Fibroblast of skin of left biceps (primary cell): ENCODE data around the gene HSD17B4.
"Not testable (repeated sequence)": the region's sequence is repeated elsewhere in the genome, so short reads cannot be mapped to it uniquely, and the experiment has no call there.

ENCODE experiments used
- DNase-seq, 2 experiments: peaks; one replicate each; pipeline ENCODE4 v3.0.0-alpha.2; 2013; ENCODE audit warnings: low read depth in 2 of 2

The HSD17B4 gene, protein sequence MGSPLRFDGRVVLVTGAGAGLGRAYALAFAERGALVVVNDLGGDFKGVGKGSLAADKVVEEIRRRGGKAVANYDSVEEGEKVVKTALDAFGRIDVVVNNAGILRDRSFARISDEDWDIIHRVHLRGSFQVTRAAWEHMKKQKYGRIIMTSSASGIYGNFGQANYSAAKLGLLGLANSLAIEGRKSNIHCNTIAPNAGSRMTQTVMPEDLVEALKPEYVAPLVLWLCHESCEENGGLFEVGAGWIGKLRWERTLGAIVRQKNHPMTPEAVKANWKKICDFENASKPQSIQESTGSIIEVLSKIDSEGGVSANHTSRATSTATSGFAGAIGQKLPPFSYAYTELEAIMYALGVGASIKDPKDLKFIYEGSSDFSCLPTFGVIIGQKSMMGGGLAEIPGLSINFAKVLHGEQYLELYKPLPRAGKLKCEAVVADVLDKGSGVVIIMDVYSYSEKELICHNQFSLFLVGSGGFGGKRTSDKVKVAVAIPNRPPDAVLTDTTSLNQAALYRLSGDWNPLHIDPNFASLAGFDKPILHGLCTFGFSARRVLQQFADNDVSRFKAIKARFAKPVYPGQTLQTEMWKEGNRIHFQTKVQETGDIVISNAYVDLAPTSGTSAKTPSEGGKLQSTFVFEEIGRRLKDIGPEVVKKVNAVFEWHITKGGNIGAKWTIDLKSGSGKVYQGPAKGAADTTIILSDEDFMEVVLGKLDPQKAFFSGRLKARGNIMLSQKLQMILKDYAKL

DNA sequence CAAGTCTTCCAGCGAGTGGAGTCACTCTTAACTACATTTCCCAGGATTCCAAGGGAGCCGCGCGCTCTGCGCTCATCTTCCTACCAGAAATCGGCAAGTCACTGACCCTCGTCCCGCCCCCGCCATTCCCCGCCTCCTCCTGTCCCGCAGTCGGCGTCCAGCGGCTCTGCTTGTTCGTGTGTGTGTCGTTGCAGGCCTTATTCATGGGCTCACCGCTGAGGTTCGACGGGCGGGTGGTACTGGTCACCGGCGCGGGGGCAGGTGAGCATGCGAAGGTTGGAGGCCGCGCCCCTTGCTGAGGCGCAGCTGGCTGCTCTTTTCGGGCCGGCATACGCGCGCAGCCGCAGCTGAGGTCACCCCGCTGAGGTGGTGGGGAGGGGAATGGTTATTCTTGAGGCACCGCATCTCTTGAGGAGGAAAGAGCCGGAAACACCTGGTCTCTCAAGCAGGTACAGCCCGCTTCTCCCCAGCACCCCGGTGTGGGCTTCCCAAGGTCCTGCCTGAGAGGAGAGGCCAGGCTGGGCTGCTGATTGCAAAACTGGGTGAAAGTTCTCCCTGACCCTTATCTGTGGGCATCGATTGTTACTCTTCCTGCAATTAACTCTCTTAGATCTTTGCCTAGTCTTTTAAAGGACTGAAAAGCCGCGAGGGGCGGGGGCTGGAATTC, at the start of gene HSD17B4:
Gene HSD17B4 (plus strand): TSS at position 125 of the 667 bp plus-strand sequence. CDS start 79 bp downstream, at position 204.
- DNase-seq: peak; percentile 48 to 53

DNA sequence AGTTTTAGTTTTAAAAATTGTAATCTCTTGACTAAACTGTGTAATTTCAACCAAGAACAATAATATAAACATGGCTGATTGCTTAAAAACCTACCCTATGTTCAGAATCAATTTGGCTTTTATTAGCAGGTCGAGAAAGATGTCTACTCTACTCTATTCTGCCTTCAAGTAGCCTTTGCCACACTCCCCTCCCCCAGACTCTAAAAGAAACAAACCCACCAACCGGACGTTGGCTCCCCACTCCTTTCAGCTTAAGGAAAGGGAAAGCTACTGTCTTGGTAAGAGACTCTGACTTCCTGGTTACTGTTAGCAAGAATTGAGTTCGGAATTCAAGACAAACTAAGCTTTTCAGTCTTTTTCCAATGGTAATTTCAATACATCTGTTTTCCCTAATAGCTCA, 49.7 kb upstream of the HSD17B4 start:
- DNase-seq: no peak

DNA sequence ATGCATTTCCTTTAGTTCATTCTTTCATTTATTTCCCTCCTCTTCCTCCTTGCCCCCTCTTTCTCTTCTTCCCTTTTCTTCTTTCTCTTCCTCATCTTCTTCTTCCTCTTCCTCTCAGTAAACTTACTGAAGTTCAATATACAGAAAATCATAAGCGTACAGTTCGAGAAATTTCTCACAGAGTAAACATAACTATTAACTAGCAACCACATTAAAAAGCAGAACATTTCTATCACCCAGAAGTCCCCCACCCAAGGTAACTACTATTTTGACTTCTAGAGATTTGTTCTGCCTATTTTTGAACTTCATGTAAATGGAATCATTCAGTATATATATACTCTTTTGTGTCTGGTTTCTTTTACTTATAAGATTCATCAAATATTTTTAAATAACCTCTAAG, 48.3 kb upstream of the HSD17B4 start:
- no peak for DNase-seq

DNA sequence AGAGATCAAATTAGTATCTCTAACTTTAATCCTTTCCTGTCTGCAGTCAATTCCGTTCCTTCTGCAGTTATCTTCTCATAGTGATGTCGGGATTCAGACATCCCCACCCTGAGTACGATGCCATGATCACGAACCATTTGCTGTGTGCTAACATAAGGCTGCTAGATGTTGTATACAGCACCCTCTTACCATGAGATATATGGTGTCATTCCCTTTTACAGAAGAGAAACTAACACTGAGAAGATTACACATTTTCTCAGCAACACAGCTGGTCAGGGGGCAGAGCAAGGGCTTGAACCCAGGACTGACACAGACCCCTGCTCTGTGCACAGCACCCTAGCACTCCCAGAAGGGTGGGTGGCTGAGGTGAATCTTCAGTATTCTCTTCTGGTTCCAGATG, 46.9 kb upstream of the HSD17B4 start:
- DNase-seq: no peak

DNA sequence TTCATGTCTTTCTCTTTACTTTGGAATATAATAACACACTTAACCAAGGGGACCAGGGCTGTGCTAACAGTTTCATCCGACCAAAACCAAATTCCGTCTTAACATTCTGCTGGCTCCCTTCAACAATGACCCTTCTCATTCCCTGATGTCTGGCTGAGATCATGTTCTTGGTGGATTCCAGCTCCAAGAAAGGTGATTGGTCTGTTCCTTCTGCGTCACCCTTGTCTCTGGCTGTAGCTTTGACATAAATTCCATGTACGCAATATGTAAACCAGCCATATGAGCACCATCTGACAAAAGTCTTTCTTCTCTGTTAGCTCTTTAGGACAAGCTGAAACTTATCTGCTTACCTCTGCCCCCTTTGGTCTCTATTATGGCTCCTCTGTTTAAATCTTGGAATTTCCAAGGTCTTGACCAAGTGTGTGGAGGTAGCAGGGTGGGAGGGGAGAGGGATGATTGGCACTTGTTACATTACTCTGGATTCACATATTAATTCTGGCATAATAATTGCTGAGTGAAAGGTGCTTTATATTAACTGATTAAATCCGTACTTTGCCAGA, 45.7 kb upstream of the HSD17B4 start:
- no peak for DNase-seq

DNA sequence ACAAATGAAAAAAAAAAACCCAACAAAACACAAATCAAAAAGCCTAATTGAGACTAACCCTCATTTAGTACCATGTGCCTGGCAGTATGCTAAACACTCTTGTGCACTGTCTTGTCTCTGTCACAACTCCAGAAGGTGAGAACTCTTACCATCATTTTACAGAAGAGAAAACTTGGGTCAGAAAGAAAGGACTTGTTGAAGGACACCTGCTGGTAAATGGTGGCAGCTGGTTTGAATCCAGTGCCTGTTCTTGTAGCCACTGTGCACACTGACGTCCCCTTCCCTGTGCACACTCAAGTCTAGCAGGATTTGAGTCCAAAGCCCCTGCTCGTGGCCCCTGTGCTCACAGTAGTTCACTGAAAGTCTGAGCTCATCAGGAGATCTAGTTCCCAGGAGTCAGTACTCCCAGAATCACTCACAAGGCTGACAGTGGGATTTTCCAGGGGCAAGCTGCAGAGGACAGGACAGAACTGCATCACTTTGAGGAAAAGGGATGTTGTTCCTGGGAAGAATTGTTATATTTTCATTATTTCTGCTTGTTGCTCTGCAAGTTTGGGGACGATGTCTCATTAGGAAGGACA, 43.0 kb upstream of the HSD17B4 start:
- DNase-seq: no peak

DNA sequence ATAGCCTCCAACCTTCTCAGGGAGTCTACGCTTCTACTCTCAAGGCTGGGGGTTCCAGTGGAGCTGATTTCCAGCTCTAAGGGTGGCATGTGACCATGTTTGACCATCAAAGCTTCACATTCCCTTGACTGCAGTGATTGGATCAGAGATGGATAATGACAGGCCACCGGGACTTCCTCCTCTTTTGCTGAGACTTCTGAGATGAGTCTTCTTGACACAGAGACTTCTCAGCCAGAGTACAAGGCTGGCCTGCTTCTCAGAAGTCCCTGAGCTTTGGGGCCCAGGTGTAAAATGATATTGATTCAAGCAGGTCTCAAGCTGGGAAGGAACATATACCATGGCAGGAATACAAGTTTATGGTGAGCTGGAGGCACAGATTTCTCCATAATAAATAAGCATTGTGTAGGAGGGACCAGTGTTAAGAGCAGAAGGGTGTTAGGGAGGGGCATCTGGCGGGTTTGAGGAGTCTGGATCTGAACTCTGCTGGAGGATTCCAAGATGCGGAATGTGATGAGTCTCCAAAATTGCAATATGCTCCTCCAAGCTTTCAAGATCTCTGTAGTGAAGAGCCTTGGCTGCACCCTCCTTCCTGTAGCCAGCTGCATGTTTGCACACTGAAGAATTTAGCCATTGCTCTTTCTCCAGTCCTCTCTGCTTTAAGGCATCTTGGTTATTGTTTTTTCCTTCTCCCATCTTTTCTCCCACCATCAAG, 41.7 kb upstream of the HSD17B4 start:
- no peak for DNase-seq

DNA sequence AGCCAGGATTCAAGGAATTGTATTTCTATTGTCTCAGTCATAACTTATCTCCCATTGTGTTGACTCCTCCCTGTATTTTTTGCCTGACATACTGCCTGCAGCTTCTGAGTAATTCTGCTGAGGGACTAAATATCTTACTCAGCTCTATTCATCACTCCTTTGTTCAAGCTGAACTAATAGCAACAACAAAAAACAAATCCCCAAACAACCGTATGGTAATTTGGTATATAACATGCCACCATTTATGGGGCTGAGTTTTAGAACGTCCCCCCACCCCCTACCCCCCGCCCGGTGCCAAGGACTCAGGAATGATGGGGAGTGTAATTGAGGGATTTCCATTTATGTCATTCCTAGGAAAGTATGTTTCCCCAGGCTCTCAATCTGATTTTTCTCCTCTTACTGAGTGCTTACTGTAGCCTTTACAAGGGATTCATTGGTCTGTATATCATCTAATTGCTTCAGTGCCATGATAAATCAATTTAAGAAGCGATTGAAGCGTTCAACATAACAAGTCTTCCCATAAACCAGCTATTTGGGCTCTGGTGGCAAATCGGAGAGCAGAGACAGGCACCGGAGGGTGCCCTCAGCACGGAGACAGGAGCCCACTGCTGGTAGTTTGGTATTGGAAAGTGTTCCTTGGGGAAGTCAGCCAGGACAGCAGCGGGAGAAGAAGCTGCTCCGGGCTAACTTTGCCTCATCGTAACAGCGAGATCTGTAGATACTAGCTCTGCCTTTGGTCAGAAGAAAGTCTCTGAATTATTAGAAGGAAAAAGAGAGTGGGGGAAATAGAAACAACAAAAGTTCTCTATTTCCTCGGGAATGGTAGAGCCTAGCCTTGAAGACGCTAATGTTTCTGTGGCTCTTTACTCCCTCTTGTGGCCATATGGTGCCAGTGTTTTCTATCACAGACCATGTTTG, 40.7 kb upstream of the HSD17B4 start:
- no peak for DNase-seq

DNA sequence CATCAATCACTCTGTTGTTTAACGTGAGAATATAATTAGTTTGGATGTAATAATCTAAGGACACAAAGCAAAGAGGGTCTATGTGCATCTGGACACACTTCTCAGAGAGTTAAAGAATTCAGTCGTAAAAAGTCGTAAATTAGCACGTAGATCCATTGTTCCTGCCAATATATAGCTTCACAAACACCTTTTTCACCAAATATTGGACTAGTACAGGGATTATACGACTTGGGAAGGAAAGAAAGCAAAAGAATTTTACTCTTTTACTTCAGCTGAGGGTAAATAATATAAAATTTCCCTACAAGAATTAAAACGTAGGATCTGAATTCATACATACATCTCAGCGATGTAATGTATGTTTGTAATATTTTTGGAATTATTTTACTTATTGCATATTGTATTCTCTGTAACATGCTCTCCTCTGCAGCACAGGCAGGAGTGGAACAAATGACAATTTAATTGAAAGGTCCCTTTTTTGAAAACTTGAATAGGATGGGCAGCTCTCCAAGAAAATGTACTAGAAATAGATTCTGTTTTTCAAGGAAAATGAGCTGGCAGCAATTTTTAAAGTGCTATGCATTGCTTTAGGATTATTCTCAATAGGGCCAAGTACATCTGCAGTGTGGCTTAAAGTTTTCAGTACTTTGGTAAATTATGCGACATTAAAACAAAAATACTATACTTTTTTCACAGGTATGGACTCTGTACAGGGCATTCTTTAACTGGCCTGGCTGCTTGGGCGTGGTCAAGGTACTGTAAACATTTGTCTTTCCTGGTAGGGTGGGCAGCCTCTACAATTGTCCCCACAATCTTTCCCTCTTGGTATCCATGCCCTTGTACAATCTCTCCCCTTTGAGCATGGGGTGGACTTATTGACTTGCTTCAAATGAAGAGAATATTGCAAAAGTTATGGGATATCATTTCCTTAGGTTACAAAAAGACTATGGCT, 39.7 kb upstream of the HSD17B4 start:
- no peak for DNase-seq

DNA sequence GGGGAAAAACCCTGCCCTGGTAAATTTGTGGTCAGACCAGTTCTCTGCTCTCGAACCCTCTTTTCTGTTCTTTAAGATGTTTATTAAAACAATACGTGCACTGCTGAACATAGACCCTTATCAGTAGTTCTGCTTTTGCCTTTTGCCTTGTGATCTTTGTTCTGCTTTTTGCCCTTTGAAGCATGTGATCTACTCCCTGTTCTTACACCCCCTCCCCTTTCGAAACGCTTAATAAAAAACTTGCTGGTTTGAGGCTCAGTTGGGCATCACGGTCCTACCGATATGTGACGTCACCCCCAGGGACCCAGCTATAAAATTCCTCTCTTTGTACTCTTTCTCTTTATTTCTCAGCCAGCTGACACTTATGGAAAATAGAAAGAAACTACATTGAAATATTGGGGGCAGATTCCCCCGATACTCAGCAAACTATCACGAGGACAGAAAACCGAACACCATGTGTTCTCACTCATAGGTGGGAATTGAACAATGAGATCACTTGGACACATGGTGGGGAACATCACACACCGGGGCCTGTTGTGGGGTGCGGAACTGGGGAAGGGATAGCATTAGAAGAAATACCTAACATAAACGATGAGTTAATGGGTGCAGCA, 38.1 kb upstream of the HSD17B4 start:
- DNase-seq: not testable (repeated sequence)

DNA sequence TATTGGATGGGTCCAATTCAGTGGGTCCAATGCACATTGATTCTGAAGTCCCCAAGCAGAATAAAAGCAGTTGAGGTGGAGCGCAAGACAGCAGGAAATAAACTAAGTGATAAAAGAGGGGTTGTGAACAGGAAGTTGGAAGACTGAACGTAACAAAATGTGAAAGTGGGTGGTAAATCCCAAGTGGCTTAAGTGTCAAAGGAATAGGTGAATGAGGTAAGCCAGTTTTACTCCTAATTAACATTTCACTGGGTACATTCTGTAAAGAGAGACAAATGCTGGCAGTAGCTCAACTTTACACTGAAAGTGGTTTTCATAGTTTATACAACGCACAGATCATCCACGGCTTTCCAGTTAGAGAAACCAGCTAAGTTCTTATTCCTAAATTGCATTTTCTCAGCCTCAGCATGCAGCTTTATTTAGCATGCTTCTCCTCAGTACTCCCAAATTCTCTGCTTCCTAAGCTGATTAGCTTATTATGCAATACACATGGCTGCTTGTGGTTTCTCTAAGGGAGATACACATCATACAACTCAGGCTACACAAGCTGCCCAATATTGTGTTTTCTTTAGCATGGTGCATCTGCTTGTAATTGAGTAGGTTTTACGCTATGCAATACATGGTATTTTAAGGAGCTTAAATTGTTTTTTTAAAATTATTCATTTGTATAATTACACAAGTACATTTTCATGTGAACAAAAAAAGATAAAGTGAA, 34.2 kb upstream of the HSD17B4 start:
- DNase-seq: peak; percentile 82 to 83

DNA sequence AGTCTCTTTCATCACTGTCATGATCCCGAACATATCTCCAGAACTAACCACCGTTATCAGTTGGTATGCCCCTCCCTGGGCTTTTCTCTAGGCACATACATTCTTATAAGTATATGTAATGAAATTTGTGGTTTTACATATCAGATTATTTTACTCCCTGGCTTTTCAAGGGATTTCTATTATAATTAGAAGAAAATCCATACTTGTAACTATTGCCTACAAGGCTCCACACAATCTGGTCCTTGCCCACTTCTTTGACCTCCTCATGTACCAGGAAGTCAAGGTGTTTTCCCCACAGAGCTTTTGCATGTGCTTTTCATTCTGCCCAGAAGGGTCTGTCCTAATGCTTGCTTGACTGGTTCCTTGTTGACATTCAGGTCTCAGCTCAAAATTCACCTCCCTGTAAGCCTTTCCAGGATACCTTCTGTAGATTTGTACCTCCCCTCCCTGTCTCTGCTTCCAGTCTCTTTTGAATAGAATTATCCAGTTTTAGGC, 33.6 kb upstream of the HSD17B4 start:
- no peak for DNase-seq

DNA sequence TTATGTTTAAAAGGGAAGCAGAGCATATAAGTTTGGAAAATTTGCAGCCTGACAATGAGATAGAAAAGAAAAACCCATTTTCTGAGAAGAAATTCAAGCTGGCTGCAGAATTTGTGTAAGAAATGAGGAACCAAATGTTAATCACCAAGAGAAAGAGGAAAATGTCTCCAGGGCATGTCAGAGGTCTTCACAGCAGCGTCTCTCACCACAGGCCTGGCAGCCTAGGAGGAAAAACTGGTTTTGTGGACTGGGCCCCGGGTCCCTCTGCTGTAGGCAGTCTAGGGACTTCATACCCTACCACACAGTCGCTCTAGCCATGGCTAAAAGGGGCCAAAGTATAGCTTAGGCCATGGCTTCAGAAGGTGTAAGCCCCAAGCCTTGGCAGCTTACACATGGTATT, 32.1 kb upstream of the HSD17B4 start:
- no peak for DNase-seq

DNA sequence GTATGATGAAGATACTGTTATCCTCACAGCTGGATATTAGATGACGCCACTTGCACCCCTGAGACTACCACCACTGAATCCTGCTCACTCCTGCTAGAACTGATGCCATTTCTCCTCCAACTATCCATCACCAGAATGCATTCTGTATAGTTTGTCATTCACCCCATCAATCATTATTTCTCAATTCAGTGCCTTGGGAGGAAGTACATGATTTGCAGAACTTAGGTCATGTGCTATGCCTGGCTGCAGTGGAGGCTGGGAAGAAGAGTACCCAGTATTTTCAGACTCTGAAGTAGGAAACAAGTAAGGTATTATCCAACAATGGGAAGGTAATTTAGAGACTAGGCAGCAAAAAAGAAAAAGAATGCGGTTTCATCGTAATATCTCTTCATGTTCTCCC, 26.2 kb upstream of the HSD17B4 start:
- no peak for DNase-seq

DNA sequence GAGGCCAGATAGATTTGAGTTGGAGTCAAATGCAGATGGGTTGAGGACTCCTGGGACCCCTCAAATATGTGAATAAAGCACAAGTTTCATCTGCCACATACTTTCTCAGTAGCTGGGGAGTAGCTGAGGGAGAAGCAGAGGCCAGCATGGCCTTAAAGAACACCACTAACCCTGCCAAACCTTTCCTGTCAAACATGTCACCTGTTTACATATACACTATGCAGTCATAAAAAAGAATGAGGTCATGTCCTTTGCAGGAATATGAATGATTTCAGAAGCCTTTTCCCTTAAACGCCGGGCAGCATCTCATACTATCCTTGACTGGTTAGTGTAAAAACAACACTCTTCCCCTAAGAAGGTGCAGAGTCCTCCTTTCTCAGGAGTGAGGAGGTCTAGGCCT, 25.2 kb upstream of the HSD17B4 start:
- no peak for DNase-seq

DNA sequence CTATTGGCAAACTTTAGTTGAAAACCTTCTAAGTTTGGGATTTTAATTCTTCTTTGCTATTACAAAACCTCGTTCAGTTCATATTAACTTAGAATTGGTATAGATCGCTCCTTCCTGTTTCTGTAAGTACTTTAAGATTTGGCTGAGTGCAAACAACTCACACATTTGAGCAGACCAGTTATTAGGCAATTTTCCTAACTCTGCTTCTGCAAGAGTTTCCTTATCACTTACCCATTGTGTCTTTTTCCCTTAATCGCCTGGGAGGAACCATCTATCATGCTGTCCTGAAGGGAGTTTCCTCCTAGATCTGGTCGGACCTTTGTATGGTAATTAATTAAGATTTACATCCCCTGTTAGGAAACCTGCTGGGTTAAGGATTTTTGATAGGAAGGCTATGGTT, 24.7 kb upstream of the HSD17B4 start:
- not testable (repeated sequence) for DNase-seq

DNA sequence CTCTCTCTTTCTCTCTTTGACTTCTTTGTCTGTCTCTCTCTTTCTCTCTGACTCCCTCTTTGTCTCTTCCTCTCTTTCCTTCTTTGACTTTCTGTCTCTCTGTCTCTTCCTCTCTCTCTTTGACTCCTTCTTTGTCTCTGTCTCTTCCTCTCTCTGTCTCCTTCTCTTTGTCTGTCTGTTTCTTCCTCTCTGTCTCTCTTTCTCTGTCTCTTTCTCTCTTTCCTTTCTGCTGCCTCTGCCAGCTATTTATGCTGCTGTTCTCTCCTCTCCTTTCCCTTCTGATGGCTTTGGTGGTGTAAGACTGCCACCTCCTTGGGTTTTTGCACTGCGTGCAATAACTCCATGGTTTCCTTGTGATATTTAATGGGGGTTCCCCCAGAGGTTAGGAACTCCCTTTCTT, 24.1 kb upstream of the HSD17B4 start:
- DNase-seq: not testable (repeated sequence)

DNA sequence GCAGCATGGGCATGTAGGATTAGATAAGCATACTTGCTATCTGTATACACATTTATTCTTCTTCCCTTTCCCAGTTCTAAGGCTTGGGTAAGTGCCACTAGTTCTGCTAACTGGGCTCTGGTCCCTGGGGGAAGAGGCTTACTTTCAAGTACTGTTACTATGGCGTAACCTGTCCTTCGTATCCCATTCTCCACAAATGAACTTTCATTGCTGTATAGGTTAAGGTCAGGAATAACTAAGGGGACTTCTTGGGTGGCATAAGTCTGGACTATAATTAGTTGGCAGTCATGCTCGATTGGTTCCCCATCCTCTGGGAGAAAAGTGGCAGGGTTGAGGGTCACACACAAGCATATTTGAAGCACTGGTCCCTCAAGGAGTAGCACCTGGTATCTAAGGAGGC, 23.7 kb upstream of the HSD17B4 start:
- not testable (repeated sequence) for DNase-seq
